Small intestine (tissue), 7 donors: ENCODE data around the gene NUB1. TPM values are rescaled to one million over a fixed set of nuclear protein-coding genes. Genes with fewer than 3 reads are reported as not detected.

Experiments
- DNase-seq, 2 donors: peaks; one replicate each; pipeline versions ENCODE4 v3.0.0 to v3.0.0-alpha.2; 2013
- FAIRE-seq: peaks from 2 replicates; lab custom pipeline; 2012; peaks lifted over from hg19 to GRCh38; lab: Jason Lieb, UNC
- H3K27ac ChIP-seq, 3 donors: one replicate each; pipeline ENCODE4 v1.5.1; 2013; ENCODE audit warnings: low read length in 2 of 3, mild to moderate bottlenecking in 2 of 3, control low read depth in 1 of 3, inconsistent platforms in 1 of 3, low read depth in 1 of 3, moderate library complexity in 1 of 3
- H3K27me3 ChIP-seq, 3 donors: one replicate each; pipeline ENCODE4 v1.6.1; 2013; ENCODE audit warnings: low read length in 3 of 3, inconsistent platforms in 1 of 3; ENCODE audit not compliant: control insufficient read depth in 3 of 3, insufficient read depth in 3 of 3
- H3K36me3 ChIP-seq, 3 donors: one replicate each; pipeline ENCODE4 v1.6.1; 2013; ENCODE audit warnings: low read length in 3 of 3, inconsistent platforms in 1 of 3, low read depth in 1 of 3, mild to moderate bottlenecking in 1 of 3, moderate library complexity in 1 of 3; ENCODE audit not compliant: control insufficient read depth in 3 of 3, insufficient read depth in 2 of 3
- H3K4me1 ChIP-seq, 3 donors: one replicate each; pipeline ENCODE4 v1.6.1; 2013; ENCODE audit warnings: low read length in 2 of 3, inconsistent platforms in 1 of 3, low read depth in 1 of 3, mild to moderate bottlenecking in 1 of 3, moderate library complexity in 1 of 3; ENCODE audit not compliant: control insufficient read depth in 3 of 3, insufficient read depth in 2 of 3
- H3K4me3 ChIP-seq, 3 donors: one replicate each; pipeline ENCODE4 v1.5.1; 2013; ENCODE audit warnings: low read length in 3 of 3, control low read depth in 1 of 3, inconsistent platforms in 1 of 3, low read depth in 1 of 3, mild to moderate bottlenecking in 1 of 3, moderate library complexity in 1 of 3
- H3K9me3 ChIP-seq, 2 donors: one replicate each; pipeline ENCODE4 v1.6.1; 2013; ENCODE audit warnings: low read depth in 1 of 2, low read length in 1 of 2; ENCODE audit not compliant: control insufficient read depth in 2 of 2, insufficient read depth in 1 of 2
- WGBS, 3 donors: extraction: QIAGEN DNeasy Blood & Tissue Kit; methylation state at CpG; one replicate each; pipeline ENCODE4 v1.1.7; 2013; 5-methylcytosine and 5-hydroxymethylcytosine counted together
- polyA plus RNA-seq, 4 donors: library from polyadenylated mRNA; stranded (reverse) in 3 of 4; unstranded in 1 of 4; fragments of 200-250 nt in 3 of 4; fragments of 120-200 nt in 1 of 4; gene quantifications; one replicate each; pipeline versions ENCODE4 v1.2.1 to v1.2.3, GENCODE V29; 2013
- donor health status: healthy with polysubstance abuse.
- donor health status: control.
- donor health status: control.
- donor health status: Bipolar disorder and iron deficiency.
- donor health status: healthy.

The NUB1 gene
- polyA plus RNA-seq, 4 donors: 37.4 to 70.8 (median 56.7) TPM

DNA sequence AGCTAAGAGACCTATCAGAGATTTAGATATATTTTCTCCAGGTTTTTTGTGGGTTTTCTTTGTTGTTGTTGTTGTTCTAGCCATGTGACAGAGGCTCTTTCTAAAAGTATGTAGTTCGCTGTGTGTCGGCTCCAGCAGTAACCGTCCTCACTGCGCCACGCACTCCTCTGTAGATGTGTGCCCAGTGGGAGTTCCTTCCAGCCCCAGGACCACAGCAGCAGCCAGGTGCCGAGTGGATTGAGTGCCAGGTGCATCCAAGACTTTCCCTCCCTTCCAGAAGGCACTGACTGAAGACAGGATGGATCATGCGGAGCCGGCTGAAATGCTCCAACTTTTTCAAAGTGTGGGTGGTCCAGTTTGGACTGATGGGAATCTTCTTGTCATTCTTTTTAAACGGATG lies 36.4 kb downstream of the NUB1 start:
- DNase-seq: no peak
- FAIRE-seq: no peak
- Histone ChIP-seq H3K27me3 (peaks cover 0 to 21% (median 4%) of the 10 kb centered on the region in 3 donors), H3K36me3 (peaks cover 9 to 63% (median 25%) of the 10 kb centered on the region in 3 donors), H3K4me1 (peaks cover 0 to 8% (median 0%) of the 10 kb centered on the region in 3 donors), H3K27ac (no peak overlapping the region), H3K4me3 (no peak overlapping the region), H3K9me3 (no peaks in the 10 kb centered on the region)
- 90 to 95% (median 91%) methylated on average over 9 of the region's 9 CpGs for WGBS, 3 donors

DNA sequence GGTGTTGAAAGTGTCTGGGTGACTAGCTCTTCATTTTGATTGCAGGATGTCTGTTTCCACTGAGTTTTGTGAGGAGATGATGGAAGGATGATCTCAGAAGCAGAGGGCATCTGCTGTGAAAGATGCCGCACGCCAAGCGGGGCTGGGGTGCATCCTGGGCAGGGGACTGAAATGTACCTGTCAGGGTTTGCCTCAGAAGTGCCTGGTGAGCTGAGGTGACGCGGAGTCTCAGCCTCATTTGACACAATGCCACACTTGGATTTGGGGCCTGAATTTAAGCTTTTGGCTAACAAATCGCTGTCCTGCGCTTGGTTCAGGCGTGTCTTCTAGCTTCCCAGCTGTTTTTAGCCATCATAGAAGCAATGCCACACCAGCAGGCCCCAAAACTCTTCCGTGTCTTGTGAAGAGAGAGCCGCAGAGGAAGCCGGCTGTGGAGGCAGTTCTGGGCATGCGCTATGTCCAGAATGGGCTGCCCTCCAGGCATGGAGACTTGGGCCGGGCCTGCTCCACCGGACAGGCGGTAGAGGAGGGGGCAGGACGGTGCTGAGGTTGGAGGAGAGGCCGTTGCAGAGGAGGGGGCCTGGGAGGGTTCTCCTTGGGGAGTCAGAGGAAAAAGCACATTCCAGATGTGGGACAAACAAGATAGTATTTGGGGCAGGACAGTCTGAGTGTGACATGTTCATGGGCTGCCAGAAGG lies 37.0 kb downstream of the NUB1 start:
- H3K4me3 ChIP-seq: no peak overlapping the region
- peaks cover 0 to 8% (median 0%) of the 10 kb centered on the region in 3 donors for H3K4me1 ChIP-seq
- FAIRE-seq (no peak), DNase-seq (no peak)
- peaks cover 0 to 26% (median 4%) of the 10 kb centered on the region in 3 donors for H3K27me3 ChIP-seq
- peaks cover 9 to 57% (median 23%) of the 10 kb centered on the region in 3 donors for H3K36me3 ChIP-seq
- WGBS, 3 donors: 86 to 93% (median 91%) methylated on average over 17 of the region's 17 CpGs
- H3K27ac ChIP-seq: no peak overlapping the region
- H3K9me3 ChIP-seq: no peaks in the 10 kb centered on the region

DNA sequence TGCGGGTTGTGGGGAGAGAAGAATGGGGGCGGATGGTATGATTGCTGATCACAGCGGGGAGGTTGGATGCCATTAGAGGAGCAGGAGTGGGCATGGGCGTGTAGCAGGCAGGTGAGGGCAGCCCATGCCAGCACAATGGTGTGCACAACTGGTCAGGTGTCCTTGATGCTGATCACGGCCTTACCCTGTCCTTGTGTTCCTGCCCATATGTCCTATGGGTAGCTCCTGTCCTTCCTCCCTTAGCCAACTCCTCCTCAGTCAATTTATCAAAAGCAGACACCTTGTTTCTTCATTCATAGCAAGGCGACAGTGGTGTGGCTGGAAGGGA lies 37.5 kb downstream of the NUB1 start:
- Histone ChIP-seq H3K27me3 (peaks cover 0 to 27% (median 4%) of the 10 kb centered on the region in 3 donors), H3K27ac (no peak overlapping the region), H3K36me3 (peaks cover 9 to 52% (median 19%) of the 10 kb centered on the region in 3 donors), H3K9me3 (no peaks in the 10 kb centered on the region), H3K4me3 (no peak overlapping the region), H3K4me1 (peaks cover 0 to 8% (median 0%) of the 10 kb centered on the region in 3 donors)
- WGBS, 3 donors: 80 to 89% (median 82%) methylated on average over 6 of the region's 6 CpGs
- no peak for FAIRE-seq
- no peak for DNase-seq

DNA sequence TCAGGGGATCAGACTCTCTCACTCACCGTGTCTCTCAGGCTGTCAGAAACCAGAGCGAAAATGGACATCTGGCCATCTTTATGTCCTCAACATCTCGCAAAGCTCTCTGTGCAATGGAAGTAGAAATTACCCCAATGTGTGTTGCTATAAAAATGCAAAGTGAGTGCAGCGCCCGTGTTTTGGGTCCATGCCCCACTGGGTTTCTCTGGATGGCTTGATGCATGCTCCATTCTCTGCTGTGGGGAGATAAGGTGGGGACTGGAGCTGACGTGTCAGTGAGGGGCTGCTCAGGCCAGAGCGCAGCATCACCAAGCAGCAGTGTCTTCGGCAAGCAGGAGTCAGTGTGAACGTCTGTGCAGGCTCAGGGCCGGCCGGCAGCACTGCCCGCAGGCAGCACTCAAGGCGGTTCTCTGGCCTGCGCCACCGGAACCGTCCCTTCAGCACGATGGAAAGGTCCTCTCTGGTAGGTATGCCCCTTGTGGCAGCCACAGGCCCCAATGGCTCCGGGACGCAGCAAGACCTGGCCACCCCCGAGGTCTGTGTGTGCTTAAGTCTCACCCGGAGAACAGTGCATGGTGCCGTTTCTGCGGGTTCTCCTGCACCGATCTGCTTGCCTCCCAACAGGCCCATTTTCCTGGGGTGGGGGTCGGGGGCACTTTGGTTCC lies 38.1 kb downstream of the NUB1 start:
- Histone ChIP-seq H3K27me3 (peaks cover 0 to 27% (median 4%) of the 10 kb centered on the region in 3 donors), H3K27ac (no peak overlapping the region), H3K36me3 (peaks cover 9 to 46% (median 19%) of the 10 kb centered on the region in 3 donors), H3K9me3 (no peaks in the 10 kb centered on the region), H3K4me1 (peaks cover 0 to 8% (median 0%) of the 10 kb centered on the region in 3 donors), H3K4me3 (no peak overlapping the region)
- FAIRE-seq (no peak), DNase-seq (no peak)
- 86 to 92% (median 90%) methylated on average over 25 of the region's 25 CpGs for WGBS, 3 donors

DNA sequence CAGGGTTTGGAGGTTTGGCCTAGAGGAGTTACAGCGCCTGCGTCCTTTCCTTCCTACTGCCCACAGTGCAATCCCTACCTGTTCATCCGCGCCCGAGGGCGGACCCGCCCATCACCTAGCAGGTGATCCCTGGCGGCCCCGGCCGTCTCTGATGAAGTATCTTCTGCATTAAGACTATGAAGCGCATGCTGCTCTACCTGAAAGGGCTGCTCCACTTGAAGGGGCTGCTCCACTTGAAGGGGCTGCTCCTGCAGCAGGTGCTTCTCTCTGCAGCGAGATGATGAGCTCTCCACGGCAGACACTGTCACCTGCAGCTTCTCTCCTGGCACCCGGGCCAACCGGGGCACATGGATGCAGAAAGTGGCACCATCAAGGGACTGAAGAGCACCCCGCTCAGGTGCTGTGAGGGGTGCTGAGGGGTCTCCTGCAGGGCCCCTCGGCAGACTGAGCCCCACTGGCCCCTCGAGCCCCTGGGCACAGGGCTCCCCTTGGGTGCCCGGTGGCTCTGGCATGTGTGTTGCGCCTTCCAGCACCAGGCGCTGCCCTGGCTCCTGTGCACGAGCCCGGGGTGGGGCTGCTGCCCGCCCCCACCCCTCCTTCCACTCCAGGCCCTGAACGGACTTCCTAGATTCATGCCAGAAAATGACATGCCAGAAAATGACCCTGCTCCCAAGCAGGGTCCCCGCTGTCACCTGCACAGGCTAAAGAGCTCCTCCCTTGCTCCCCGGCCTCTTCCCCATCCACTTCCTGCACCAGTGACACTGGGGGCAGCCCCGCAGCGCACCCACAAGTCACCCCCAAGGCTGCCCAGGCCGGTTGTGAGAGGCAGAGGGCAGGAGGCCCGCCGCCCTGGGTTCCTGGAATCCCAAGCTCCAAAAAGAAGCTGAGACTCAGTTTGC lies 38.8 kb downstream of the NUB1 start:
- no peak for DNase-seq
- WGBS, 3 donors: 80 to 85% (median 80%) methylated on average over 27 to 32 of the region's 32 CpGs
- H3K27ac ChIP-seq: no peak overlapping the region
- H3K27me3 ChIP-seq: peaks cover 0 to 29% (median 4%) of the 10 kb centered on the region in 3 donors
- H3K9me3 ChIP-seq: no peaks in the 10 kb centered on the region
- H3K4me1 ChIP-seq: peaks cover 0 to 8% (median 0%) of the 10 kb centered on the region in 3 donors
- no peak overlapping the region for H3K4me3 ChIP-seq
- no peak for FAIRE-seq
- H3K36me3 ChIP-seq: peaks cover 9 to 45% (median 17%) of the 10 kb centered on the region in 3 donors

DNA sequence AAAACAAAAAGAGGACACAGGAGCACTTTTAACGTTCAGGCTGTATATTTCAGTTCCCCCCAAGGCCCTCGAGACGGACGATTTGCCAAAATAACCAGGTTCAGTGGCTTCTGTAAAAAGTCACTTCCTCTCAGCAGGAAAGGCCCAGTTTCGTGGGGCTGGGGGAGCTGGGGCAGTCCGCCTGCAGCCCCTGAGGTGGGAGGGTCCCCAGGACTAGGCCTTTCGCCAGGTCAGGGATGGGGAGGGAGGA lies 39.4 kb downstream of the NUB1 start:
- Histone ChIP-seq H3K36me3 (peaks cover 9 to 41% (median 11%) of the 10 kb centered on the region in 3 donors), H3K4me3 (no peak overlapping the region), H3K9me3 (no peaks in the 10 kb centered on the region), H3K27me3 (peaks cover 0 to 32% (median 4%) of the 10 kb centered on the region in 3 donors), H3K27ac (no peak overlapping the region), H3K4me1 (peaks cover 0 to 8% (median 0%) of the 10 kb centered on the region in 3 donors)
- WGBS, 3 donors: 31 to 40% (median 32%) methylated on average over 6 to 7 of the region's 7 CpGs
- FAIRE-seq (no peak), DNase-seq (no peak)

DNA sequence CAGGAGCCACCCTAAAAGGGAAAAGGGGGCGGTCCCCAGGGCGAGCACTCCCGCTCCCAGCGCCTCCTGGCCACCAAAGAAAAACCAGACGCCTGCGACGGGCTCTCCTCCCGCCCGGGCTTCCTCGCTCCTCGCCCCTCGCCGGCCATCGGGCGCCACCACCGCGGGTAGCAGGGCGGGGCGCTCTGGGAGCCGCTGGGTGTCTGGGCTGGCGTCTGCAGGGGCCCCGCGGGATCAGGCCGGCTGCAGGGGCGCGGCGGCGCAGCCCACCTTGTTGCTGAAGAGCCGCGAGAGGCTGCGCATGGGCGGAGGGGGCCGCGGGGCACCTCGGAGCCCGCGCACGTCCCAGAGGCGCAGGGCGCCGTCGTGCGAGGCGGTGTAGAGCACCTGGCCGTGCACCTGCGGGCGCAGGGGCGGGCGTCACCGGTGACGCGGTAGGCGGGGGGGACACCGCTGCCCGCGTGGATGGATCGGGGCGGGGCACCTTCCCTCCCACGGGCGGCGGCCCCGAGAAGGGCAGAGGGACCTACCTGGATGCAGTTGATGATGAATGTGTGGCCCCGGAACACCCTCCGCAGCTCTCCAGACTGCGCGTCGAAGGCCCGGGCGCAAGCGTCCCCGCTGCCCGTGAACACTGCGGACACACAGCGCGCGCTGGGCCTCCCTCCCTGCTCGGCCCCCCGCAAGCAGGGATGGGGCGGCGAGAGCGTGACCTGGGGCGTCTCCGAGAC lies 39.9 kb downstream of the NUB1 start:
- FAIRE-seq (no peak), DNase-seq (peak in 1 of 2 donors; percentile 40)
- Histone ChIP-seq H3K4me1 (peaks cover 0 to 8% (median 0%) of the 10 kb centered on the region in 3 donors), H3K9me3 (no peaks in the 10 kb centered on the region), H3K27me3 (peaks cover 0 to 32% (median 4%) of the 10 kb centered on the region in 3 donors), H3K36me3 (peaks cover 8 to 36% (median 8%) of the 10 kb centered on the region in 3 donors), H3K4me3 (peak overlapping the region in 1 of 3 donors; percentile 26), H3K27ac (no peak overlapping the region)
- WGBS, 3 donors: 3 to 7% (median 3%) methylated on average over 63 to 83 of the region's 83 CpGs
